Pancreas (tissue), 10 donors: ENCODE data around the gene KCTD5. TPM values are rescaled to one million over a fixed set of nuclear protein-coding genes. Genes with fewer than 3 reads are reported as not detected.

ENCODE experiments used
- ATAC-seq, 4 donors: fragments of 200-7000 bp; cut with Tn5 transposase; one replicate each; pipeline versions ENCODE4 v1.8.0 to v1.9.1; 2020; ENCODE audit warnings: mild to moderate bottlenecking in 4 of 4, moderate library complexity in 4 of 4
- DNase-seq, 6 donors: peaks; one replicate each; pipeline ENCODE4 v3.0.0-alpha.2; 2020
- FAIRE-seq: peaks from 2 replicates; lab custom pipeline; 2012; peaks lifted over from hg19 to GRCh38; lab: Jason Lieb, UNC
- H3K27ac ChIP-seq, 4 donors: fragments of 200-600 bp; sonication (generic); 1 replicate in 3 of 4; 2 replicates in 1 of 4; pipeline versions ENCODE4 v1.5.0 to v1.8.0; 2020
- H3K27me3 ChIP-seq, 4 donors: fragments of 200-600 bp; one replicate each; pipeline ENCODE4 v1.8.0; 2021
- H3K36me3 ChIP-seq, 3 donors: fragments of 200-600 bp; sonication (generic) in 1 of 3; one replicate each; pipeline versions ENCODE4 v1.5.0 to v1.8.0; 2020 to 2021
- H3K4me1 ChIP-seq, 3 donors: fragments of 200-600 bp; one replicate each; pipeline ENCODE4 v1.8.0; 2021
- H3K4me3 ChIP-seq, 4 donors: fragments of 200-600 bp; sonication (generic) in 2 of 4; one replicate each; pipeline versions ENCODE4 v1.5.0 to v1.8.0; 2020 to 2021
- H3K9me3 ChIP-seq, 4 donors: fragments of 200-600 bp; one replicate each; pipeline ENCODE4 v1.8.0; 2021
- WGBS, 2 donors: extraction: QIAGEN DNeasy Blood & Tissue Kit; methylation state at CpG; one replicate each; pipeline ENCODE4 v1.1.7; 2013; 5-methylcytosine and 5-hydroxymethylcytosine counted together
- intact Hi-C, 3 donors: fragments of 100-400 bp; cut with DNase I; formaldehyde crosslinking; loops; one replicate each; pipeline versions ENCODE4 v1.11.1 to v1.14.2; 2022
- polyA plus RNA-seq, 2 donors: library from polyadenylated mRNA; stranded (reverse); fragments of 200-250 nt; gene quantifications; one replicate each; pipeline ENCODE4 v1.2.3, GENCODE V29; 2013
- total RNA-seq, 6 donors: library from RNA; stranded (reverse); fragmentation: NEBNext Ultra II Directional in 4 of 6; extraction: Animal tissue kit (Norgen Biotek cat#: 25700) in 4 of 6; gene quantifications; one replicate each; pipeline versions ENCODE4 v1.2.1 to v1.2.4, GENCODE V29; 2021 to 2023
- TF ChIP-seq, protein P1 (sequence below), 4 donors: fragments of 200-600 bp; sonication (generic) in 3 of 4; IDR thresholded peaks; one replicate each; pipeline versions ENCODE4 v1.5.0 to v1.8.0; 2021; ENCODE audit warnings: antibody characterized with exemption in 4 of 4
- donor health status: healthy with polysubstance abuse.
- donor health status: DM: no; HTN: no; CAD: no; lungs with moderate emphysema.
- donor health status: DM: no; HTN: no; CAD: no.
- donor health status: control.
- donor health status: control.
- donor health status: Bipolar disorder and iron deficiency.
- donor health status: DM: yes; HTN: yes; CAD: no.
- donor health status: DM: no; HTN: no; CAD: no.
- donor health status: DM: no; HTN: no; CAD: no.
- donor health status: DM: yes; HTN: yes; CAD: no.

The KCTD5 gene
- total and polyA plus RNA-seq, 8 donors = 4.5 to 8.9 (median 6.7) TPM

GRCh38 chr16:2745961-2746360 lies 63.6 kb downstream of the KCTD5 start:
- FAIRE-seq (no peak), DNase-seq (peak in 1 of 6 donors; percentile 37), ATAC-seq (no peak)
- WGBS, 2 donors = 89 to 91% methylated on average over 9 of the region's 9 CpGs
- Histone ChIP-seq H3K27me3 (no peaks in the 10 kb centered on the region), H3K4me3 (no peak overlapping the region), H3K36me3 (no peaks in the 10 kb centered on the region), H3K9me3 (no peaks in the 10 kb centered on the region), H3K4me1 (peaks cover 0 to 4% (median 0%) of the 10 kb centered on the region in 3 donors), H3K27ac (no peak overlapping the region)
- TF ChIP-seq, protein P1, sequence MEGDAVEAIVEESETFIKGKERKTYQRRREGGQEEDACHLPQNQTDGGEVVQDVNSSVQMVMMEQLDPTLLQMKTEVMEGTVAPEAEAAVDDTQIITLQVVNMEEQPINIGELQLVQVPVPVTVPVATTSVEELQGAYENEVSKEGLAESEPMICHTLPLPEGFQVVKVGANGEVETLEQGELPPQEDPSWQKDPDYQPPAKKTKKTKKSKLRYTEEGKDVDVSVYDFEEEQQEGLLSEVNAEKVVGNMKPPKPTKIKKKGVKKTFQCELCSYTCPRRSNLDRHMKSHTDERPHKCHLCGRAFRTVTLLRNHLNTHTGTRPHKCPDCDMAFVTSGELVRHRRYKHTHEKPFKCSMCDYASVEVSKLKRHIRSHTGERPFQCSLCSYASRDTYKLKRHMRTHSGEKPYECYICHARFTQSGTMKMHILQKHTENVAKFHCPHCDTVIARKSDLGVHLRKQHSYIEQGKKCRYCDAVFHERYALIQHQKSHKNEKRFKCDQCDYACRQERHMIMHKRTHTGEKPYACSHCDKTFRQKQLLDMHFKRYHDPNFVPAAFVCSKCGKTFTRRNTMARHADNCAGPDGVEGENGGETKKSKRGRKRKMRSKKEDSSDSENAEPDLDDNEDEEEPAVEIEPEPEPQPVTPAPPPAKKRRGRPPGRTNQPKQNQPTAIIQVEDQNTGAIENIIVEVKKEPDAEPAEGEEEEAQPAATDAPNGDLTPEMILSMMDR (IDR thresholded peaks at IDR 0.05) = no peak
- intact Hi-C loops = no loop called here

- Histone ChIP-seq H3K27me3 (no peaks in the 10 kb centered on the region), H3K9me3 (no peaks in the 10 kb centered on the region), H3K4me3 (no peak overlapping the region), H3K36me3 (no peaks in the 10 kb centered on the region), H3K27ac (no peak overlapping the region), H3K4me1 (peaks cover 4 to 6% (median 5%) of the 10 kb centered on the region in 3 donors)
- intact Hi-C loops = no loop called here
- DNase-seq (peak in 4 of 6 donors; percentile 70 to 85 (median 73)), ATAC-seq (peak in 2 of 4 donors; percentile 3 to 12), FAIRE-seq (no peak)
- TF ChIP-seq, protein P1 (IDR thresholded peaks at IDR 0.05) = no peak
- 60 to 71% methylated on average over 7 of the region's 7 CpGs for WGBS, 2 donors
Measured at GRCh38 chr16:2748757-2749455, 66.6 kb downstream of the KCTD5 start.

DNA sequence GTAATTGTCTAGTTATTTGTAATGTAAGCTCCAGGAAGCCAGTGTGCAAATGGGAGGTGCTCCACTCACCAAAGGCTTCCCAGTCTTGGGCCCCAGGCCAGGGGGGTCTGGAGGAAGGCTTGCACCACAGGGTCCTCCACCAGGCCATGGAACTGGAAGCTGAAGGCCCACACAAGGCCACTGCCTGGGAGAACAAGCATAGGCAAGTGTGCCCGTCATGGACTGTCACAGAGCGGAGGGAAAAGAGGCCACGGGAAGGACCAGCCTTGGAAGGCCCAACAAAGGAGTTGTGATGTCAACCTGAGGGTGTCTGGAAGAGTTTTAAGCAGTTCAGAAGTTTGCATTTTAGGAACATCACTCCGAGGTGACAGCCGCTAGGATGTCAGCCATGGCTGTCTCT lies 67.2 kb downstream of the KCTD5 start:
- H3K27me3 ChIP-seq = no peaks in the 10 kb centered on the region
- no peak overlapping the region for H3K4me3 ChIP-seq
- H3K27ac ChIP-seq = no peak overlapping the region
- no peak for ATAC-seq
- 97 to 98% methylated on average over 5 of the region's 5 CpGs for WGBS, 2 donors
- FAIRE-seq = no peak
- TF ChIP-seq, protein P1 (IDR thresholded peaks at IDR 0.05) = no peak
- no peaks in the 10 kb centered on the region for H3K9me3 ChIP-seq
- peak in 1 of 6 donors; percentile 47 for DNase-seq
- no peaks in the 10 kb centered on the region for H3K36me3 ChIP-seq
- peaks cover 5 to 7% (median 5%) of the 10 kb centered on the region in 3 donors for H3K4me1 ChIP-seq
- intact Hi-C loops = no loop called here

DNA sequence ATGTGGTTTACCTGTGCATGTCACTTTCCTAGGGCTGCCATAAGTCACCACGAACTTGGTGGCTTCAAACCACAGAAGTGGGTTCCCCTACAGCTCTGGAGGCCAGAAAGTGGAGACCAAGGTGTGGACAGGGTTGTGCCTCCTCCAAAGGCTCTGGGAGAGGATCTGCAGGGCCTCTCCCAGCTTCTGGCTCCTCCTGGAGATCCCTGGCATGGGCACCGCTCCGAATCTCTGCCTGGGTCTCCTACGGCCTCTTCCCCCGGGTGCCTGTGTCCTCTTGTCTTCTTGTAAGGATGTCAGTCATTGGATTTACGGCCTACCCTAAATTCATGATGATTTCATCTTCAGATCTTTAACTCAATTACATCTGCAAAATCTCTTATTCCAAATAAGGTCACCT lies 67.6 kb downstream of the KCTD5 start:
- no peaks in the 10 kb centered on the region for H3K36me3 ChIP-seq
- intact Hi-C loops = no loop called here
- 96 to 97% methylated on average over 6 of the region's 6 CpGs for WGBS, 2 donors
- no peak overlapping the region for H3K27ac ChIP-seq
- no peak for FAIRE-seq
- TF ChIP-seq, protein P1 (IDR thresholded peaks at IDR 0.05) = no peak
- no peak for ATAC-seq
- H3K9me3 ChIP-seq = no peaks in the 10 kb centered on the region
- H3K4me3 ChIP-seq = no peak overlapping the region
- peaks cover 9 to 11% (median 9%) of the 10 kb centered on the region in 3 donors for H3K4me1 ChIP-seq
- DNase-seq = peak in 1 of 6 donors; percentile 39
- H3K27me3 ChIP-seq = no peaks in the 10 kb centered on the region

GRCh38 chr16:2751577-2752034 lies 69.3 kb downstream of the KCTD5 start:
- ATAC-seq (no peak), FAIRE-seq (no peak), DNase-seq (peak in 3 of 6 donors; percentile 53 to 64 (median 62))
- Histone ChIP-seq H3K27me3 (no peaks in the 10 kb centered on the region), H3K4me3 (peak overlapping the region; percentile 52 to 95 (median 56)), H3K27ac (peak overlapping the region; percentile 98 to 99 (median 98)), H3K9me3 (no peaks in the 10 kb centered on the region), H3K4me1 (peaks cover 10 to 24% (median 23%) of the 10 kb centered on the region in 3 donors), H3K36me3 (no peaks in the 10 kb centered on the region)
- intact Hi-C loops = no loop called here
- WGBS, 2 donors = 64% methylated on average over 23 of the region's 23 CpGs
- TF ChIP-seq, protein P1 (IDR thresholded peaks at IDR 0.05) = no peak
